Smooth muscle cell (in vitro differentiated cells): ENCODE measurements around the gene GOT1. TPM values are rescaled to one million over a fixed set of nuclear protein-coding genes. Genes with fewer than 3 reads are reported as not detected.

Source experiments
- DNase-seq: peaks from one replicate; lab custom pipeline; 2025; ENCODE audit not compliant: unreplicated experiment; lab: John Stamatoyannopoulos, UW
- H2AFZ ChIP-seq: fragments of 200-600 bp; sonication (generic); 2 replicates; pipeline ENCODE4 v1.6.0; 2016; ENCODE audit warnings: antibody characterized with exemption, low read depth, mild to moderate bottlenecking
- H3F3A ChIP-seq: fragments of 200-600 bp; sonication (generic); 2 replicates; pipeline ENCODE4 v1.6.0; 2017; ENCODE audit warnings: antibody characterized with exemption, low read depth
- H3K27ac ChIP-seq: fragments of 200-600 bp; sonication (generic); 2 replicates; pipeline ENCODE4 v1.5.1; 2016; ENCODE audit warnings: low read depth, mild to moderate bottlenecking
- H3K27me3 ChIP-seq: fragments of 200-600 bp; sonication (generic); 2 replicates; pipeline ENCODE4 v1.6.1; 2016; ENCODE audit warnings: low read depth, mild to moderate bottlenecking
- H3K36me3 ChIP-seq: fragments of 200-600 bp; sonication (generic); 2 replicates; pipeline ENCODE4 v1.5.1; 2016; ENCODE audit warnings: low read depth
- H3K4me1 ChIP-seq: fragments of 200-600 bp; sonication (generic); 2 replicates; pipeline ENCODE4 v1.5.1; 2016; ENCODE audit warnings: low read depth
- H3K4me2 ChIP-seq: fragments of 200-600 bp; sonication (generic); 2 replicates; pipeline ENCODE4 v1.6.0; 2016; ENCODE audit warnings: mild to moderate bottlenecking
- H3K4me3 ChIP-seq: fragments of 200-600 bp; sonication (generic); 2 replicates; pipeline ENCODE4 v1.5.1; 2016; ENCODE audit warnings: mild to moderate bottlenecking
- H3K79me2 ChIP-seq: fragments of 200-600 bp; sonication (generic); 2 replicates; pipeline ENCODE4 v1.6.0; 2016; ENCODE audit warnings: low read depth, mild to moderate bottlenecking
- H3K9ac ChIP-seq: fragments of 200-600 bp; sonication (generic); 2 replicates; pipeline ENCODE4 v1.6.0; 2016; ENCODE audit warnings: low read depth
- H3K9me3 ChIP-seq: fragments of 200-600 bp; sonication (generic); replicated peaks from 2 replicates; pipeline ENCODE4 v1.5.1; 2016; ENCODE audit warnings: low read depth
- H4K20me1 ChIP-seq: fragments of 200-600 bp; sonication (generic); 2 replicates; pipeline ENCODE4 v1.6.0; 2016; ENCODE audit warnings: low read depth
- CTCF ChIP-seq: fragments of 200-600 bp; sonication (generic); IDR thresholded peaks from 2 replicates; pipeline ENCODE4 v1.5.1; 2017; ENCODE audit warnings: borderline replicate concordance, mild to moderate bottlenecking, antibody characterized with exemption; ENCODE audit not compliant: insufficient read depth, poor library complexity, severe bottlenecking
- WGBS: methylation state at CpG from one replicate; pipeline ENCODE4 v1.1.7; 2016; ENCODE audit warnings: low lambda C conversion rate; 5-methylcytosine and 5-hydroxymethylcytosine counted together
- polyA plus RNA-seq: library from polyadenylated mRNA; unstranded; fragments of >200 nt; fragmentation: Nextera tagmentation; extraction: Ambion mirVana; gene quantifications from 2 replicates; pipeline ENCODE4 v1.2.1, GENCODE V29; 2016
- total RNA-seq: library from RNA; depleted of rRNA; stranded (reverse); fragments of >200 nt; gene quantifications from 2 replicates; pipeline ENCODE4 v1.2.3, GENCODE V29; 2014

Gene GOT1
- total and polyA plus RNA-seq, 2 experiments from 2014 or later = 34.7 to 44.4 TPM

GRCh38 chr10:99396471-99396870 lies 34.0 kb downstream of the GOT1 start:
- H2AFZ ChIP-seq = no peak overlapping the region
- peaks cover 12% of the 10 kb centered on the region for H3F3A ChIP-seq
- H3K4me3 ChIP-seq = no peak overlapping the region
- 44% methylated on average over 3 of the region's 3 CpGs for WGBS
- H3K27me3 ChIP-seq = no peaks in the 10 kb centered on the region
- peak overlapping the region; percentile 93 for H3K27ac ChIP-seq
- H3K4me1 ChIP-seq = no peaks in the 10 kb centered on the region
- no peaks in the 10 kb centered on the region for H3K79me2 ChIP-seq
- H3K9me3 ChIP-seq = no peaks in the 10 kb centered on the region
- no peaks in the 10 kb centered on the region for H4K20me1 ChIP-seq
- H3K4me2 ChIP-seq = peak overlapping the region; percentile 77
- no peak for DNase-seq
- no peak for TF ChIP-seq CTCF
- peak overlapping the region; percentile 56 for H3K9ac ChIP-seq
- no peaks in the 10 kb centered on the region for H3K36me3 ChIP-seq

- H3K27me3 ChIP-seq = no peaks in the 10 kb centered on the region
- H3K9ac ChIP-seq = peak overlapping the region; percentile 56
- H4K20me1 ChIP-seq = no peaks in the 10 kb centered on the region
- no peaks in the 10 kb centered on the region for H3K79me2 ChIP-seq
- H3F3A ChIP-seq = peaks cover 12% of the 10 kb centered on the region
- peak overlapping the region; percentile 93 for H3K27ac ChIP-seq
- no peaks in the 10 kb centered on the region for H3K9me3 ChIP-seq
- H3K36me3 ChIP-seq = no peaks in the 10 kb centered on the region
- no peaks in the 10 kb centered on the region for H3K4me1 ChIP-seq
- TF ChIP-seq CTCF = no peak
- H3K4me3 ChIP-seq = no peak overlapping the region
- H2AFZ ChIP-seq = no peak overlapping the region
- H3K4me2 ChIP-seq = peak overlapping the region; percentile 77
- DNase-seq = no peak
- WGBS = 40% methylated on average over 2 of the region's 2 CpGs
Observed at GRCh38 chr10:99395750-99396445, 34.5 kb downstream of the GOT1 start.

GRCh38 chr10:99394761-99395386 lies 35.5 kb downstream of the GOT1 start:
- peak overlapping the region; percentile 77 for H3K4me2 ChIP-seq
- no peak overlapping the region for H2AFZ ChIP-seq
- peak overlapping the region; percentile 93 for H3K27ac ChIP-seq
- H3K4me3 ChIP-seq = no peak overlapping the region
- H3K9me3 ChIP-seq = no peaks in the 10 kb centered on the region
- WGBS = 87% methylated on average over 7 of the region's 7 CpGs
- no peaks in the 10 kb centered on the region for H3K4me1 ChIP-seq
- no peak for TF ChIP-seq CTCF
- no peaks in the 10 kb centered on the region for H3K79me2 ChIP-seq
- H3K9ac ChIP-seq = no peak overlapping the region
- DNase-seq = no peak
- H4K20me1 ChIP-seq = no peaks in the 10 kb centered on the region
- H3F3A ChIP-seq = peaks cover 12% of the 10 kb centered on the region
- H3K27me3 ChIP-seq = no peaks in the 10 kb centered on the region
- H3K36me3 ChIP-seq = no peaks in the 10 kb centered on the region
